ENCODE measurements around the gene ANKRD17.

The ANKRD17 gene

GRCh38 chr4:73045879-73046278, 212.7 kb downstream of the ANKRD17 start:
- no peak for DNase-seq

- no peak for DNase-seq
Observed at GRCh38 chr4:73037057-73037456, 221.5 kb downstream of the ANKRD17 start.

- DNase-seq: no peak
Observed at GRCh38 chr4:73036123-73036522, 222.5 kb downstream of the ANKRD17 start.

- DNase-seq: no peak
Observed at GRCh38 chr4:73034896-73035295, 223.7 kb downstream of the ANKRD17 start.

- DNase-seq: no peak
Observed at GRCh38 chr4:73028621-73029020, 230.0 kb downstream of the ANKRD17 start.

All from CD4-positive, alpha-beta T cell treated with Interleukin-1 beta for 1 hour (primary cell).